ENCODE results near the gene BTBD9.

Gene BTBD9

GRCh38 chr6:38262026-38262425 lies 377.7 kb downstream of the BTBD9 start:
- H3K36me3 ChIP-seq (ENCODE audit: control insufficient read depth, insufficient read depth, low read length) = no peaks in the 10 kb centered on the region
- H3K27me3 ChIP-seq (ENCODE audit: control insufficient read depth, insufficient read depth, low read length) = no peaks in the 10 kb centered on the region
- H3K4me2 ChIP-seq (ENCODE audit: low read length) = no peak overlapping the region
- no peaks in the 10 kb centered on the region for H3K79me2 ChIP-seq
- TF ChIP-seq CTCF (IDR thresholded peaks at IDR 0.05) = no peak
- no peak overlapping the region for H3K4me3 ChIP-seq (ENCODE audit: low read depth, low read length)
- no peak overlapping the region for H3K27ac ChIP-seq
- H2AFZ ChIP-seq = no peak overlapping the region
- H3K4me1 ChIP-seq = no peaks in the 10 kb centered on the region
- H3K9me3 ChIP-seq (ENCODE audit: control insufficient read depth, low read length) = no peaks in the 10 kb centered on the region
- H3K9ac ChIP-seq = no peak overlapping the region

GRCh38 chr6:38261626-38262025 lies 378.1 kb downstream of the BTBD9 start:
- H3K36me3 ChIP-seq (ENCODE audit: control insufficient read depth, insufficient read depth, low read length) = no peaks in the 10 kb centered on the region
- no peak overlapping the region for H3K27ac ChIP-seq
- H3K79me2 ChIP-seq = no peaks in the 10 kb centered on the region
- H3K4me2 ChIP-seq (ENCODE audit: low read length) = no peak overlapping the region
- H3K4me1 ChIP-seq = no peaks in the 10 kb centered on the region
- no peak for TF ChIP-seq CTCF (IDR thresholded peaks at IDR 0.05)
- H2AFZ ChIP-seq = no peak overlapping the region
- no peaks in the 10 kb centered on the region for H3K27me3 ChIP-seq (ENCODE audit: control insufficient read depth, insufficient read depth, low read length)
- H3K4me3 ChIP-seq (ENCODE audit: low read depth, low read length) = no peak overlapping the region
- H3K9ac ChIP-seq = no peak overlapping the region
- no peaks in the 10 kb centered on the region for H3K9me3 ChIP-seq (ENCODE audit: control insufficient read depth, low read length)

GRCh38 chr6:38259736-38260135 lies 380.0 kb downstream of the BTBD9 start:
- Histone ChIP-seq H3K4me1 (no peaks in the 10 kb centered on the region), H3K36me3 (ENCODE audit: control insufficient read depth, insufficient read depth, low read length) (no peaks in the 10 kb centered on the region), H2AFZ (no peak overlapping the region), H3K9ac (no peak overlapping the region), H3K27ac (no peak overlapping the region), H3K4me2 (ENCODE audit: low read length) (no peak overlapping the region), H3K27me3 (ENCODE audit: control insufficient read depth, insufficient read depth, low read length) (no peaks in the 10 kb centered on the region), H3K79me2 (no peaks in the 10 kb centered on the region), H3K9me3 (ENCODE audit: control insufficient read depth, low read length) (no peaks in the 10 kb centered on the region), H3K4me3 (ENCODE audit: low read depth, low read length) (no peak overlapping the region)
- TF ChIP-seq CTCF (IDR thresholded peaks at IDR 0.05) = no peak

- Histone ChIP-seq H3K27me3 (ENCODE audit: control insufficient read depth, insufficient read depth, low read length) (no peaks in the 10 kb centered on the region), H3K79me2 (no peaks in the 10 kb centered on the region), H3K4me3 (ENCODE audit: low read depth, low read length) (no peak overlapping the region), H2AFZ (no peak overlapping the region), H3K9ac (no peak overlapping the region), H3K4me2 (ENCODE audit: low read length) (no peak overlapping the region), H3K4me1 (no peaks in the 10 kb centered on the region), H3K27ac (no peak overlapping the region), H3K36me3 (ENCODE audit: control insufficient read depth, insufficient read depth, low read length) (no peaks in the 10 kb centered on the region), H3K9me3 (ENCODE audit: control insufficient read depth, low read length) (no peaks in the 10 kb centered on the region)
- TF ChIP-seq CTCF (IDR thresholded peaks at IDR 0.05) = no peak
Measured at GRCh38 chr6:38248500-38249234, 391.1 kb downstream of the BTBD9 start.

- H3K4me3 ChIP-seq (ENCODE audit: low read depth, low read length) = no peak overlapping the region
- no peak overlapping the region for H3K9ac ChIP-seq
Measured at GRCh38 chr6:38245295-38245694, 394.4 kb downstream of the BTBD9 start.

More at GRCh38 chr6:38245295-38245694, 394.4 kb downstream of the BTBD9 start:
- Histone ChIP-seq H2AFZ (no peak overlapping the region), H3K79me2 (no peaks in the 10 kb centered on the region), H3K36me3 (ENCODE audit: control insufficient read depth, insufficient read depth, low read length) (no peaks in the 10 kb centered on the region), H3K9me3 (ENCODE audit: control insufficient read depth, low read length) (no peaks in the 10 kb centered on the region), H3K27me3 (ENCODE audit: control insufficient read depth, insufficient read depth, low read length) (no peaks in the 10 kb centered on the region), H3K4me2 (ENCODE audit: low read length) (no peak overlapping the region), H3K27ac (no peak overlapping the region), H3K4me1 (no peaks in the 10 kb centered on the region)
- no peak for TF ChIP-seq CTCF (IDR thresholded peaks at IDR 0.05)

Data from parathyroid adenoma (tissue), 2 donors.